ENCODE data around the gene ANKRD13C.

GRCh38 chr1:70386121-70386520 lies 31.6 kb upstream of the ANKRD13C start:
- TF ChIP-seq CTCF (IDR thresholded peaks at IDR 0.05; ENCODE audit: borderline replicate concordance, extremely low read depth, low read length, poor library complexity, severe bottlenecking) (no peak), EZH2 (IDR thresholded peaks at IDR 0.05; ENCODE audit: borderline replicate concordance, low read depth, low read length, severe bottlenecking) (no peak)
